ENCODE results near the gene NEGR1. TPM values are rescaled to one million over a fixed set of nuclear protein-coding genes. Genes with fewer than 3 reads are reported as not detected.

NEGR1 gene
- total RNA-seq, 4 donors from 2014 or later = 4.6 to 5.7 (median 5.0) TPM

DNA sequence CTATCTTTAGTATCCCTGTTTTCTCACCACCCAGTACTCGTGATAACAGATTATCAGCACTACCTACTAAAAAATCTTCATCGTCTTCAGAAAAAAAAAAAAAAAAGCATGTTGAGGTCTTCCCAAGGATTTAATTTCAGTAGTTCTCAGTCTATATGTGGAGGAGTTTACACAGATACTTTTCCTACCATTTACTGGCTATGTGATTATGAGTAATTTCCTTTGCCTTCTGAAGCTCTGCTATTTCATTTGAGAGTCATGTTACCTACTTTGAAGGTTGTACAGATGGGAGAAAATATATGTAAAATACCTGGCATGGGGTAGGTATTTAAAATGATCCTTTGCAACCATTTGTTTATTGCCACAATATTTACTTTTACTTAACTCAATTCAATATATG, 399.7 kb downstream of the NEGR1 start:
- H3K4me1 ChIP-seq = no peaks in the 10 kb centered on the region
- no peak for TF ChIP-seq POLR2A (IDR thresholded peaks at IDR 0.05)
- TF ChIP-seq, protein P1, sequence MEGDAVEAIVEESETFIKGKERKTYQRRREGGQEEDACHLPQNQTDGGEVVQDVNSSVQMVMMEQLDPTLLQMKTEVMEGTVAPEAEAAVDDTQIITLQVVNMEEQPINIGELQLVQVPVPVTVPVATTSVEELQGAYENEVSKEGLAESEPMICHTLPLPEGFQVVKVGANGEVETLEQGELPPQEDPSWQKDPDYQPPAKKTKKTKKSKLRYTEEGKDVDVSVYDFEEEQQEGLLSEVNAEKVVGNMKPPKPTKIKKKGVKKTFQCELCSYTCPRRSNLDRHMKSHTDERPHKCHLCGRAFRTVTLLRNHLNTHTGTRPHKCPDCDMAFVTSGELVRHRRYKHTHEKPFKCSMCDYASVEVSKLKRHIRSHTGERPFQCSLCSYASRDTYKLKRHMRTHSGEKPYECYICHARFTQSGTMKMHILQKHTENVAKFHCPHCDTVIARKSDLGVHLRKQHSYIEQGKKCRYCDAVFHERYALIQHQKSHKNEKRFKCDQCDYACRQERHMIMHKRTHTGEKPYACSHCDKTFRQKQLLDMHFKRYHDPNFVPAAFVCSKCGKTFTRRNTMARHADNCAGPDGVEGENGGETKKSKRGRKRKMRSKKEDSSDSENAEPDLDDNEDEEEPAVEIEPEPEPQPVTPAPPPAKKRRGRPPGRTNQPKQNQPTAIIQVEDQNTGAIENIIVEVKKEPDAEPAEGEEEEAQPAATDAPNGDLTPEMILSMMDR (IDR thresholded peaks at IDR 0.05 in 4 of 5, conservative IDR thresholded peaks at IDR 0.05 in 1 of 5) = no peak
- intact Hi-C loops (cut with DNase I; ENCODE audit: low total_unique reads) = no loop called here
- in situ Hi-C loops (cut with MboI; ENCODE audit: low sequenced_read_pairs in 4 of 4) = no loop called here
- DNase-seq (no peak), ATAC-seq (no peak)
- H3K9me3 ChIP-seq = no peaks in the 10 kb centered on the region
- no peak overlapping the region for H3K27ac ChIP-seq
- H3K36me3 ChIP-seq = no peaks in the 10 kb centered on the region
- H3K4me3 ChIP-seq = no peak overlapping the region
- no peaks in the 10 kb centered on the region for H3K27me3 ChIP-seq

DNA sequence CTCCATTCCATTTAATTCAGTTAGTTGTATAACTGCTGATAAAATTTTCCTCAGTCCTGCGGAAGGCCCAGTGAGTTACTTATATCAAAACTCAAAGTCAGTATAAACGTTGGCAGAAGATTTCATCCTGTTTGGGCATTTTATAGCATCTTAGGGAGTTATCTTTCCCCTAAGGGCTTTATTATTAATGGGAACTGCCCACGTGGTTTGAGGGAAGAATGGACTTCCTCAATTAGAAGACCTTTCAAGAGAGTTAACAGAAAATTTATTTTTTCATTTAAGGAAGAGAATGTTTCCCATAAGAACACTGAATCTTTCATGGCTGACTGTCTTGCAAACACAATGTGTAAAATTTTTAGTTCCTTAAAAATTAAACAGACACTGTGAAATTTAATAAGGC, 400.1 kb downstream of the NEGR1 start:
- Histone ChIP-seq H3K9me3 (no peaks in the 10 kb centered on the region), H3K27ac (no peak overlapping the region), H3K4me3 (no peak overlapping the region), H3K36me3 (no peaks in the 10 kb centered on the region), H3K4me1 (no peaks in the 10 kb centered on the region), H3K27me3 (no peaks in the 10 kb centered on the region)
- no peak for TF ChIP-seq POLR2A (IDR thresholded peaks at IDR 0.05)
- TF ChIP-seq, protein P1 (IDR thresholded peaks at IDR 0.05 in 4 of 5, conservative IDR thresholded peaks at IDR 0.05 in 1 of 5) = no peak
- in situ Hi-C loops (cut with MboI; ENCODE audit: low sequenced_read_pairs in 4 of 4) (no loop called here), intact Hi-C loops (cut with DNase I; ENCODE audit: low total_unique reads) (no loop called here)
- no peak for DNase-seq
- ATAC-seq = no peak

DNA sequence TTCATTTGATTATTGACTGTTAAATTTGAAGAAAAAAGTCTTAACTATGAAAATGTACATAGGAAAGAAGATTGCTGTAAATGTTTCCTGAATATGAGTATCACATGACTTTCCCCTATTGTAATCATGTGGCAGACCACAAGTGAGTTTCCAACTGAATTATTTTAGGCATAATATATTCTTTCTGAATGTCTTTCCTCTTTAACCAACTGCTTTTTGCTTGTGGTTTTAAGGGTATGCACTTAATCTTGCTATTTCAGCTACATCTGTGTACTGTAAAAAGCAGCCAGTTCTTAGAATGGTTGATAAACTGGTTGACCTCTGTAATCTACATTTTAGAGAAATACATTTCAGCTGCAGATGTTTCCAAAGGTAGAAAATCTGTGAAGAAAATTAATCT, 400.7 kb downstream of the NEGR1 start:
- no peak for ATAC-seq
- Histone ChIP-seq H3K9me3 (no peaks in the 10 kb centered on the region), H3K4me3 (no peak overlapping the region), H3K36me3 (no peaks in the 10 kb centered on the region), H3K27me3 (no peaks in the 10 kb centered on the region), H3K4me1 (no peaks in the 10 kb centered on the region), H3K27ac (no peak overlapping the region)
- intact Hi-C loops (cut with DNase I; ENCODE audit: low total_unique reads) = no loop called here
- TF ChIP-seq, protein P1 (IDR thresholded peaks at IDR 0.05 in 4 of 5, conservative IDR thresholded peaks at IDR 0.05 in 1 of 5) = no peak
- DNase-seq = no peak
- in situ Hi-C loops (cut with MboI; ENCODE audit: low sequenced_read_pairs in 4 of 4) = no loop called here

DNA sequence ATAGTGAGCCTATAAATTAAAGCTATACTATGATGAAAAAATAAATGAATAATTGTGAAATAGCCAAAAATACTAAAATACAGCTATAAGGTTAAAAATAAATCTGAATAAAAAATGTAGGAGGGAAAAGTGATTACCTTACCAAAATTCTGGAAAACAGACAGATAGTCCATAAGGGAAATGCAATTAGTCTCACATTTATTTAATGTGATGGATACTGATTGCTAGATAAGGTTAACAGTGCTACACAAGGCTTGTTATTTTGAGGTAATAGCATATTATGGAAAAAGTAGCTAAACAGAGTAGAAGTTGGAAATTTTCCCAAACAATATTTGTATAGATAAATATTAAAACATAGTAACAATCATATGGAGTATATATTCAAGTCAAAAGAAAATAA, 413.0 kb downstream of the NEGR1 start:
- no peaks in the 10 kb centered on the region for H3K4me1 ChIP-seq
- no peak overlapping the region for H3K4me3 ChIP-seq
- H3K27me3 ChIP-seq = no peaks in the 10 kb centered on the region
- intact Hi-C loops (cut with DNase I; ENCODE audit: low total_unique reads) = no loop called here
- ATAC-seq (no peak), DNase-seq (no peak)
- no peaks in the 10 kb centered on the region for H3K9me3 ChIP-seq
- TF ChIP-seq, protein P1 (IDR thresholded peaks at IDR 0.05 in 4 of 5, conservative IDR thresholded peaks at IDR 0.05 in 1 of 5) = no peak
- no peak for TF ChIP-seq POLR2A (IDR thresholded peaks at IDR 0.05)
- H3K36me3 ChIP-seq = no peaks in the 10 kb centered on the region
- in situ Hi-C loops (cut with MboI; ENCODE audit: low sequenced_read_pairs in 4 of 4) = no loop called here
- H3K27ac ChIP-seq = no peak overlapping the region

DNA sequence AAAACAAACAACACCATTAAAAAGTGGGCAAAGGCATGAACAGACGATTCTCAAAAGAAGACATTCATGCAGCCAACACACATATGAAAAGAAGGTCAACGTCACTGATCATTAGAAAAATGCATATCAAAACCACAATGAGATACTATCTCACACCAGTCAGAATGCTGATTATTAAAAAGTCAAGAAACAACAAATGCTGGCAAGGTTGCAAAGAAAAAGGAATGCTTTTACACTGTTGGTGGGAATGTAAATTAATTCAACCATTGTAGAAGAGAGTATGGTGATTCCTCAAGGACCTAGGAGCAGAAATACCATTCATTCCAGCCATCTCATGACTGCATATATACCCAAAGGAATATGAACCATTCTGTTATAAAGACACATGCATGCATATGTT, 419.6 kb downstream of the NEGR1 start:
- H3K27me3 ChIP-seq = no peaks in the 10 kb centered on the region
- no peaks in the 10 kb centered on the region for H3K4me1 ChIP-seq
- H3K4me3 ChIP-seq = no peak overlapping the region
- TF ChIP-seq, protein P1 (IDR thresholded peaks at IDR 0.05 in 4 of 5, conservative IDR thresholded peaks at IDR 0.05 in 1 of 5) = no peak
- no peak for TF ChIP-seq POLR2A (IDR thresholded peaks at IDR 0.05)
- in situ Hi-C loops (cut with MboI; ENCODE audit: low sequenced_read_pairs in 4 of 4) (no loop called here), intact Hi-C loops (cut with DNase I; ENCODE audit: low total_unique reads) (no loop called here)
- ATAC-seq (no peak), DNase-seq (no peak)
- no peaks in the 10 kb centered on the region for H3K36me3 ChIP-seq
- no peaks in the 10 kb centered on the region for H3K9me3 ChIP-seq
- no peak overlapping the region for H3K27ac ChIP-seq
